Glomerular visceral epithelial cell (primary cell): ENCODE data around the gene ZNF438.
"Not testable (repeated sequence)": the region's sequence is repeated elsewhere in the genome, so short reads cannot be mapped to it uniquely, and the experiment has no call there.

Source experiments
- DNase-seq: peaks from one replicate; pipeline ENCODE4 v3.0.0-alpha.2; 2016; ENCODE audit errors: extremely low spot score

The ZNF438 gene, protein sequence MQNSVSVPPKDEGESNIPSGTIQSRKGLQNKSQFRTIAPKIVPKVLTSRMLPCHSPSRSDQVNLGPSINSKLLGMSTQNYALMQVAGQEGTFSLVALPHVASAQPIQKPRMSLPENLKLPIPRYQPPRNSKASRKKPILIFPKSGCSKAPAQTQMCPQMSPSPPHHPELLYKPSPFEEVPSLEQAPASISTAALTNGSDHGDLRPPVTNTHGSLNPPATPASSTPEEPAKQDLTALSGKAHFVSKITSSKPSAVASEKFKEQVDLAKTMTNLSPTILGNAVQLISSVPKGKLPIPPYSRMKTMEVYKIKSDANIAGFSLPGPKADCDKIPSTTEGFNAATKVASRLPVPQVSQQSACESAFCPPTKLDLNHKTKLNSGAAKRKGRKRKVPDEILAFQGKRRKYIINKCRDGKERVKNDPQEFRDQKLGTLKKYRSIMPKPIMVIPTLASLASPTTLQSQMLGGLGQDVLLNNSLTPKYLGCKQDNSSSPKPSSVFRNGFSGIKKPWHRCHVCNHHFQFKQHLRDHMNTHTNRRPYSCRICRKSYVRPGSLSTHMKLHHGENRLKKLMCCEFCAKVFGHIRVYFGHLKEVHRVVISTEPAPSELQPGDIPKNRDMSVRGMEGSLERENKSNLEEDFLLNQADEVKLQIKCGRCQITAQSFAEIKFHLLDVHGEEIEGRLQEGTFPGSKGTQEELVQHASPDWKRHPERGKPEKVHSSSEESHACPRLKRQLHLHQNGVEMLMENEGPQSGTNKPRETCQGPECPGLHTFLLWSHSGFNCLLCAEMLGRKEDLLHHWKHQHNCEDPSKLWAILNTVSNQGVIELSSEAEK

GRCh38 chr10:31031558-31032257, at the start of gene ZNF438:
Gene ZNF438, minus strand, starts transcription at chr10:31031865. Its CDS starts 154,831 bp downstream, at chr10:30877034.
- DNase-seq: peak; percentile 97

DNA sequence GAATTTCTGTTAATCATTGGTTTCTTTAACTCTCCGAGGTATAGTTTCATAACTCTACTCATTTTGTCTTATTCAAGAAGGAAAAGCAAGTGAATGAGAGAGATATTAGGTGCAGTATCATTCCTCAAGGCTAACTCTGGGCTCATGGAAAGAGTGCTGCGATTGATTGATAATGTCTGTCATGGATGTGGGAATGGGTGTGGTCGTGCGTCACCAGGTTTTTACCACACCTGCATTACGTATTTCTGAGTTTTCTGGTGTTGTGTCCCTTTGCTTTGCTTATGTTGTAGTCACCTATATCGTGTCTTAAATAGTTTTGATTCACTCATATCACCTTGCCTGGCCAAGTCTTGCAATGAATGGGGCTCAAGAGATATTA, 44.9 kb upstream of the ZNF438 start:
- DNase-seq: no peak

GRCh38 chr10:31075881-31076609, 44.4 kb upstream of the ZNF438 start:
- DNase-seq: no peak

GRCh38 chr10:31075434-31075833, 43.8 kb upstream of the ZNF438 start:
- DNase-seq: peak; percentile 77

DNA sequence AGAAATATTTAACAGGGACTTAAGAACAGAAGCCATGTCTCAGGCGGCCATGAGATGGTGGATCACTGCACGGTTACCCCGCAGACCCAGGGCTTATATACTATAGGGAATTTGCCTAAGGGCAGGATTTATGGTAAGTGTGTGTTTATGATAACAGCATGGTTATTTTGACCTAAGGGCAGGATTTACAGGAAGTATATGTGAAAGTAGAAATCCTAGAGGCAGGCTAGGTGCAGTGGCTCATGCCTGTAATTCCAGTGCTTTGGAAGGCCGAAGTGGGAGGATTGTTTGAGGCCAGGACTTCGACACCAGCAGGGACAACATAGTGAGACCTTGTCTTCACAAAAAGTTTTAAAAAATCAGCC, 43.0 kb upstream of the ZNF438 start:
- no peak for DNase-seq

GRCh38 chr10:31073996-31074721, 42.5 kb upstream of the ZNF438 start:
- no peak for DNase-seq

- no peak for DNase-seq
These were observed 41.5 kb upstream of the ZNF438 start for GRCh38 chr10:31073211-31073610.

- no peak for DNase-seq
These were observed 40.8 kb upstream of the ZNF438 start for GRCh38 chr10:31072451-31072850.

- peak; percentile 77 for DNase-seq
These were observed 39.8 kb upstream of the ZNF438 start for GRCh38 chr10:31071232-31072005.

GRCh38 chr10:31070691-31071090, 39.0 kb upstream of the ZNF438 start:
- no peak for DNase-seq

DNA sequence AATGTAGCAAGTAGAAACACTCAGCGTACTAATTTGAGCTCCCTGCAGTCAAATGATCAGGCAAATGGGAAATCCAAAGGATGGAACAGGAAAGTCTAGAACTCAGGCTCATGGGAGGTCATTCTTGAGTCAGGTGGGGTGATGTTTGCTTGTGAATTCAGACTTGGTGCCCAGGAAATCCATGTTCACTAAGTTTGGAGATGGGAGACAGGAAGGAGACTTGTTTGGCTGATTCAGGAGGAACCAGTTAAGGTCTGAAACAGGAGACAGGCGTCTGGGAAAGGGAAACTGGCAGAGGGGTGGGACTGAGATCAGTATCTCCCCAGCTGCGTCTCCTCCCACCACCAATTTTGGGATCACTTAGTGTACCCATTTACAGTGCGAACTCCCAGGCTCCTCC, 38.4 kb upstream of the ZNF438 start:
- DNase-seq: no peak

DNA sequence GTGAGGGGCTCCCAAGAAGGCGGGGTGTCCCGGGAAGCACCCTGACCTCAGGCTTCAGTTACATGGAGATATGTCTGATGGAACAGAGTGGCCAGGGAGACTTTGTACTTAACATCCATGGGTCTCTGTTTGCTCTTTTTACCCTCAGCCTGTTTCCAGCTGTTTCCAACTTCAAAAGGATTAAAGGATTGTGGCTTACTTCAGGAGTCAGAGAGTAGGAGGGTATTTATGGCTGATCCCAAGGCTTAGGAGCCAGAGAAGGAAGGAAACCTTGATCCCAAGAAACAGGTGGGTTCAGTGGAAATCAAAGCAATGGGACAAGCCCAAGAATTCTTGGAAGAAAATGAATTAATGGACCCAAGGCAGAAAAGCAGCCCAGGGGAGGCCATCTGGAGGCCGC, 37.7 kb upstream of the ZNF438 start:
- DNase-seq: no peak

- DNase-seq: peak; percentile 34
These were observed 32.7 kb upstream of the ZNF438 start for GRCh38 chr10:31064348-31064747.

- no peak for DNase-seq
These were observed 32.2 kb upstream of the ZNF438 start for GRCh38 chr10:31063841-31064240.

DNA sequence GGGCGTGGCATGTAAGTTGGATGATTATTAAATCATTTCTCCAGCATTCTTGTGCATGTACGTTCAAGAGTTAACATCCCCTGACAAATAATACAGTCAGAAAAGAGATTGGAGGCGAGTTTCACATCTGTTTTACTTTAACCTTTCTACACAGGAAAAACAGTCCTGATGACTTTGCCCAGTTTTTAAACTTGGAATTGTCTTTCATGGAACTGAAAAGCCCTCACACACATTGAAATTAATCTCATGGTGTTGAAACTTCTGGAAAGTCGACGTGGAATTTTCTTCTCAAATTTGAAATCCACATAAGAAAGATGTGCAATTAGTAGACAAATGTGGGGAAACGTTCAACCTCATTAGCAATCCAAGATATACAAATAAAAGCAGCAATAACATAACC, 31.2 kb upstream of the ZNF438 start:
- no peak for DNase-seq

DNA sequence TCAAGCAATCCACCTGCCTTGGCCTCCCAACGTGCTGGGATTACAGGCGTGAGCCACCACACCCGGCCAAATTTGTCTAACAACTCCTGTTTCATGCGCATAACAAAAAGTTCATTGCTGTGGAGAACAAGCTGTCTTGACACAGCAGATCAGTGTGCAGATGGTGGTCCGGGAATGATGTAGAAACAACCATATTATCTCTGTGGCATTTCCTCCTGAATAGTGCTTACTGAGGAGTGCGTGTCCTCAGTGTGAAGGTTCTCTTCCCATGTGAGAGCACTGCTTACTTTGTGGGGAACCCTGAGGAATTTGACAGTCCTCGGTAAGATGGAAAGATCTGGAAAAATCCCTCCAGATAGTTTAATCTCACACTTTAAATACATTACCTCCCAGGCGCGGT, 30.3 kb upstream of the ZNF438 start:
- DNase-seq: no peak

DNA sequence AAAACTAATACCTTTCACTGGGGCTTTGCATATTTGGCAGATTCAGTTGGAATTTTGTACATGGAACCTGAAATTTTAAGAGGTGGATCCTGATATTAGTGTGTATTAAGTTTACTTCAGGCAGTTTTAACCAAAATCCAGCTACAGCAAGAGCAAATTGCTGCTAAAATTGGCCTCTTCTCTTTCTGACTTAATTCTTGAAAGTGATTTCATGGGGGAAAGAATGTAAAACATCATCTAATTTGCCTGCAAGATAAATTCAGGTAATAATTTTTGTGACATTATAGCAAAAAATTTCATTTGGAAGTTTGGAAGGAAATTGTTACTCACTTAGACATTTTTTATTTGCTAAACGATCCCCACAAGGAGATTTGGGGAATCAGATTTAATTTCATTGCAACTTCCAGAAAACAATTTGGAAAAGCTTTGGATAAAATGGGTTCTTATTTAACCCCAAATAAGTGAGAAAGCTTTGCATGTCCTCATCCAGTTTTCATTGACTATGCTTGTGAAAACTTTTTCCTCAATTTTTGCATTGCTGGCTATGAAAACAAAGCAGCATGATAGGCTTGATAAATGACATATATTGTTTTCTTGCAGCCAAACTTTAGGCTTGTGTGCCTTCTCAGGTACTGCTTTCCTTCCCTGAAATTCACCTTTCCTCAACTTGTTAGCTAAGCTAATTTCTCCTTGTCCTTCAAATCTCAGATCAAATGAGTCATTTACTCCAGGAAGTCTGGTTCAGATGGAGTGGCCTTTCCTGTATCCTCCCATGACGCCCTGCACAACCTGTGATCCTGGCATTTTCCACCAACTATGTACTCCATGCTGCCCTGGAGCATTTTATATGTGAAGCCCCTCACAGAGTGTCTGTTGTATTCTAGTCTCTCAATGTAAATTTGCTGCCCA, 27.4 kb upstream of the ZNF438 start:
- DNase-seq: no peak

DNA sequence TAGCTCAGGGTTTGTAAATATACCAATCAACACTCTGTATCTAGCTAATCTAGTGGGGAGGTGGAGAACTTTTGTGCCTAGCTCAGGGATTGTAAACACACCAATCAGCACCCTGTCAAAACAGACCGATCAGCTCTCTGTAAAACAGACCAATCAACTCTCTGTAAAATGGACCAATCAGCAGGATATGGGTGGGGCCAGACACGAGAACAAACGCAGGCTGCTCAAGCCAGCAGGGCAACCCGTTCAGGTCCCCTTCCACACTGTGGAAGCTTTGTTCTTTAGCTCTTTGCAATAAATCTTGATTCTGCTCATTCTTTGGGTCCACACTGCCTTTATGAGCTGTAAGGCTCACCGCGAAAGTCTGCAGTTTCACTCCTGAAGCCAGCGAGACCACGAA, 25.0 kb upstream of the ZNF438 start:
- DNase-seq: not testable (repeated sequence)

- no peak for DNase-seq
These were observed 24.0 kb upstream of the ZNF438 start for GRCh38 chr10:31055573-31056251.
